ENCODE measurements around the gene BCAR3.

- TF ChIP-seq POLR2A (IDR thresholded peaks at IDR 0.05) (no peak), CTCF (IDR thresholded peaks at IDR 0.05) (no peak)
Measured at GRCh38 chr1:93665015-93665414, 16.6 kb downstream of the BCAR3 start.
